HepG2 (cell line): ENCODE data around the gene KITLG. TPM values are rescaled to one million over a fixed set of nuclear protein-coding genes. Genes with fewer than 3 reads are reported as not detected.

Experiments
- ATAC-seq: fragments of 200-7000 bp; cut with Tn5 transposase; 3 replicates; pipeline ENCODE4 v1.9.1; 2020; ENCODE audit warnings: mild to moderate bottlenecking, moderate library complexity
- BruUV-seq: library from RNA; stranded (reverse); fragments of 400-500 nt; replicated peaks from 2 replicates; lab custom pipeline; 2021; lab: Mats Ljungman, UMichigan
- CTCF ChIA-PET: fragments of 300-600 bp; formaldehyde crosslinking; extraction: SDS; loops from one replicate; lab custom pipeline; 2021; ENCODE audit warnings: low total read pairs, inconsistent platforms, low intra/inter-chr PET ratio; lab: Yijun Ruan, JAX
- POLR2A ChIA-PET: fragments of 350-600 bp; sonication (Branson Sonifier 250); formaldehyde crosslinking; loops from one replicate; lab custom pipeline; 2020; ENCODE audit warnings: antibody characterized with exemption, inconsistent platforms; lab: Yijun Ruan, JAX
- DNase-seq: peaks from one replicate; pipeline ENCODE4 v3.0.0-alpha.2; 2015; ENCODE audit warnings: low spot score
- FAIRE-seq: peaks from 3 replicates; lab custom pipeline; 2011; peaks lifted over from hg19 to GRCh38; lab: Jason Lieb, UNC
- H2AFZ ChIP-seq: one replicate; pipeline ENCODE4 v1.6.1; 2011; ENCODE audit warnings: low read length, inconsistent platforms
- H3K27ac ChIP-seq: fragments of 300-600 bp; 3 replicates; pipeline ENCODE4 v1.8.0; 2011; ENCODE audit warnings: mixed run types, mild to moderate bottlenecking, mixed read lengths, low read length, inconsistent platforms; ENCODE audit not compliant: insufficient read depth; ENCODE audit errors: extremely low read length
- H3K27me3 ChIP-seq, 2 experiments: fragments of 200-600 bp in 1 of 2; 2 replicates in 1 of 2; 3 replicates in 1 of 2; pipeline versions ENCODE4 v1.6.0 to v1.8.0; 2011; ENCODE audit warnings: low read length in 2 of 2, mild to moderate bottlenecking in 2 of 2, moderate library complexity in 2 of 2, inconsistent platforms in 1 of 2; ENCODE audit not compliant: insufficient read depth in 2 of 2, control insufficient read depth in 1 of 2
- H3K36me3 ChIP-seq, 2 experiments: fragments of 200-600 bp in 1 of 2; replicated peaks in 1 of 2; 2 replicates in 1 of 2; 3 replicates in 1 of 2; pipeline versions ENCODE4 v1.5.1 to v1.8.0; 2011; ENCODE audit warnings: low read length in 2 of 2, inconsistent platforms in 1 of 2; ENCODE audit not compliant: insufficient read depth in 2 of 2, control insufficient read depth in 1 of 2
- H3K4me1 ChIP-seq: 2 replicates; pipeline ENCODE4 v1.5.1; 2012; ENCODE audit warnings: low read length, inconsistent platforms; ENCODE audit not compliant: insufficient read depth
- H3K4me2 ChIP-seq: 2 replicates; pipeline ENCODE4 v1.6.0; 2011; ENCODE audit warnings: low read depth, low read length, inconsistent platforms
- H3K4me3 ChIP-seq, 3 experiments: fragments of 200-600 bp in 1 of 3; sonication (generic), shearing (Covaris generic) in 1 of 3; replicated peaks in 1 of 3; 2 replicates each; pipeline ENCODE4 v1.5.1; 2011 to 2016; ENCODE audit warnings: low read length in 3 of 3, inconsistent platforms in 2 of 3, low read depth in 2 of 3, mild to moderate bottlenecking in 2 of 3, control low read depth in 1 of 3, mixed read lengths in 1 of 3; ENCODE audit not compliant: insufficient read depth in 1 of 3
- H3K79me2 ChIP-seq: one replicate; pipeline ENCODE4 v1.6.1; 2011; ENCODE audit warnings: low read length, inconsistent platforms; ENCODE audit not compliant: insufficient read depth
- H3K9ac ChIP-seq: 2 replicates; pipeline ENCODE4 v1.6.0; 2011; ENCODE audit warnings: mild to moderate bottlenecking, low read depth, low read length, inconsistent platforms; ENCODE audit not compliant: insufficient read depth
- H3K9me3 ChIP-seq: 2 replicates; pipeline ENCODE4 v1.5.1; 2012; ENCODE audit warnings: mild to moderate bottlenecking, low read length
- H4K20me1 ChIP-seq: 2 replicates; pipeline ENCODE4 v1.6.0; 2011; ENCODE audit warnings: inconsistent platforms, mild to moderate bottlenecking, low read length, moderate library complexity; ENCODE audit not compliant: insufficient read depth
- CEBPB ChIP-seq: IDR thresholded peaks from 2 replicates; pipeline ENCODE4 v1.6.1; 2011; ENCODE audit warnings: low read depth, low read length, improper control_type of control experiment, borderline replicate concordance
- CHCHD3 ChIP-seq: sonication (generic); formaldehyde crosslinking; IDR thresholded peaks from 2 replicates; pipeline ENCODE4 v1.8.0; 2022; ENCODE audit warnings: mild to moderate bottlenecking, missing genetic modification reagents, moderate library complexity
- HOXA9 ChIP-seq: sonication (generic); formaldehyde crosslinking; IDR thresholded peaks from 2 replicates; pipeline ENCODE4 v1.8.1; 2022; ENCODE audit warnings: missing genetic modification reagents, mild to moderate bottlenecking, moderate library complexity, borderline replicate concordance
- IKZF5 ChIP-seq: IDR thresholded peaks from 2 replicates; pipeline ENCODE4 v1.6.1; 2018; ENCODE audit warnings: missing genetic modification reagents, mild to moderate bottlenecking, missing compliant biosample characterization
- KLF16 ChIP-seq, 2 experiments: sonication (generic) in 1 of 2; formaldehyde crosslinking in 1 of 2; IDR thresholded peaks; 2 replicates each; pipeline versions ENCODE4 v1.6.1 to v1.8.0; 2016 to 2023; ENCODE audit warnings: missing genetic modification reagents in 2 of 2, missing compliant biosample characterization in 1 of 2
- KMT2A ChIP-seq: sonication (generic); formaldehyde crosslinking; IDR thresholded peaks from 2 replicates; pipeline ENCODE4 v1.4.0; 2020; ENCODE audit warnings: missing genetic modification reagents
- NFYC ChIP-seq: IDR thresholded peaks from 2 replicates; pipeline ENCODE4 v1.6.1; 2016; ENCODE audit warnings: missing genetic modification reagents, missing compliant biosample characterization
- POLR2AphosphoS2 ChIP-seq: IDR thresholded peaks from 2 replicates; pipeline ENCODE4 v1.6.1; 2011; ENCODE audit warnings: low read depth, low read length, improper control_type of control experiment
- SMC3 ChIP-seq: IDR thresholded peaks from 2 replicates; pipeline ENCODE4 v1.6.1; 2011; ENCODE audit warnings: low read length, improper control_type of control experiment
- SUZ12 ChIP-seq: fragments of 150-350 bp; IDR thresholded peaks from 2 replicates; pipeline ENCODE4 v1.6.1; 2014; ENCODE audit warnings: low read depth, low read length
- TBL1XR1 ChIP-seq: fragments of 150-350 bp; IDR thresholded peaks from 2 replicates; pipeline ENCODE4 v1.6.1; 2014; ENCODE audit warnings: borderline replicate concordance, low read length; ENCODE audit not compliant: partially characterized antibody
- ZNF333 ChIP-seq: sonication (generic); formaldehyde crosslinking; IDR thresholded peaks from 2 replicates; pipeline ENCODE4 v1.4.0; 2020; ENCODE audit warnings: mild to moderate bottlenecking, missing genetic modification reagents, borderline replicate concordance
- ZNF670 ChIP-seq: sonication (generic); formaldehyde crosslinking; IDR thresholded peaks from 2 replicates; pipeline ENCODE4 v1.8.0; 2022; ENCODE audit warnings: mild to moderate bottlenecking, missing genetic modification reagents, borderline replicate concordance
- WGBS: methylation state at CpG from one replicate; pipeline ENCODE4 v1.1.6; 2017; ENCODE audit warnings: low lambda C conversion rate; 5-methylcytosine and 5-hydroxymethylcytosine counted together
- in situ Hi-C: cut with HindIII; loops from 2 replicates; pipeline ENCODE4 v1.10.0; 2017; ENCODE audit warnings: low pct_unique_long_range_greater_than_20kb; ENCODE audit not compliant: extremely low pct_ligation_motif_present
- intact Hi-C: fragments of 100-400 bp; cut with micrococcal nuclease; formaldehyde crosslinking; loops from one replicate; pipeline ENCODE4 v1.10.0; 2022; ENCODE audit not compliant: unreplicated experiment
- polyA plus RNA-seq, 8 experiments: library from polyadenylated mRNA; depleted of rRNA in 3 of 8; stranded (reverse) in 7 of 8; unstranded in 1 of 8; fragments of >200 nt; fragmentation: Illumina TruSeq in 4 of 8; extraction: Trizol in 4 of 8; gene quantifications; 2 replicates each; pipeline versions ENCODE4 v1.2.1 to v1.2.3, GENCODE V29; 2011 to 2016; ENCODE audit warnings: low read depth in 4 of 8, missing spikeins in 1 of 8, mixed read lengths in 1 of 8; ENCODE audit not compliant: insufficient read depth in 1 of 8
- total RNA-seq, 5 experiments: library from RNA; depleted of rRNA; stranded (reverse); fragments of >200 nt; fragmentation: Illumina TruSeq; extraction: Trizol; gene quantifications; 2 replicates each; pipeline ENCODE4 v1.2.3, GENCODE V29; 2016; ENCODE audit warnings: low read depth in 1 of 5
- TF ChIP-seq, protein P1 (sequence below): sonication (generic); formaldehyde crosslinking; IDR thresholded peaks from 2 replicates; pipeline ENCODE4 v1.8.0; 2023; ENCODE audit warnings: mild to moderate bottlenecking, missing genetic modification reagents

Gene KITLG
- total and polyA plus RNA-seq, 2 of the 13 experiments (the other 11 are each of a cell fraction or from before 2014, with no cell fraction given) = 0.66 to 4.3 TPM

DNA sequence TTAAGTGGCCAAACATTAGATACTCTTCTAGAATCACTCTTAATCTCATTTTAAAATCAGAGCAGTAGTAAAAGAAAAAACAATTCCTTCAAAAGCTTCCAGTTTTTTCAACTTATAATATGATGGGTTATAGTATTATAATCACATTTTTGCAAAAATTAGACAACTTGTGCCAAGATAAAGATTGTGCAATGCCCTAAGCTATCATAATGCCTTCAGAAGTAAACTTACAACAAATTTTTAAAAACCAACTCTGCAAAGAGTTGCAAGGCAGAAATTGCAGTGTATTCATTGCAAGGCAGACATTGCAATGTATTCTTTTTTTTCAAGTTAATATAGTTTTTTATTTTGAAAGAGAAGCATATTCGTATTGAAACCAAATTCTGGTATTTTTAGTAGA, 47.2 kb upstream of the KITLG start:
- intact Hi-C loops = no loop called here
- TF ChIP-seq TBL1XR1 = no peak
- peak; percentile 33; the same call in 1 of the 2 replicates for TF ChIP-seq CEBPB
- ChIA-PET POLR2A (no interaction called here), CTCF (no interaction called here)
- no peaks in the 10 kb centered on the region for H3K36me3 ChIP-seq
- no peak overlapping the region for H3K4me3 ChIP-seq
- no peak overlapping the region for H3K9ac ChIP-seq
- 0% methylated on average over 1 of the region's 1 CpG for WGBS
- no peak overlapping the region for H2AFZ ChIP-seq
- H3K27ac ChIP-seq = no peak overlapping the region
- in situ Hi-C loops = no loop called here
- H3K4me1 ChIP-seq = no peaks in the 10 kb centered on the region
- BruUV-seq = no TSS peak
- no peaks in the 10 kb centered on the region for H3K9me3 ChIP-seq
- no peak for ATAC-seq
- no peak for DNase-seq
- H3K4me2 ChIP-seq = no peak overlapping the region
- H3K27me3 ChIP-seq = no peaks in the 10 kb centered on the region
- FAIRE-seq = no peak
- H3K79me2 ChIP-seq = no peaks in the 10 kb centered on the region
- no peaks in the 10 kb centered on the region for H4K20me1 ChIP-seq

DNA sequence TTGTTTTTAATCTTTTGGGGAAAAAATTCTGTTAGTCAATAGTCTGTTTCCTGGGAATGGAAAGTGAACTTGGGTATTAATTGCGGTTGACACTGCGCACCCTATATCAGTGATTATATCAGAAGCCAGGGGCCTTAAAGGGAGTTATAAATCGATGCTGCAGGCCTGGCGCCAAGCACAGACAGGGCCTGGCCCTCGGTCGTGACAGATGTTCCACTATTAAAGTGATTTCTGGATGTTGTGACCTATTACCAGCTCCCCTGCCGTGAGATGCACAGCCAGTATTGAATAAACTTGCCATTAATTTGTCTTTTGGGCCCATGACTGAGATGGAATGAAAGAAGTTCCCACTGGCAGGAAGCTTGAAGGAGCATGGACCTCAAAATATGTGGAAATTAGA, 45.1 kb upstream of the KITLG start:
- H3K9ac ChIP-seq = no peak overlapping the region
- WGBS = 39% methylated on average over 7 of the region's 7 CpGs
- no peaks in the 10 kb centered on the region for H3K36me3 ChIP-seq
- H3K4me2 ChIP-seq = no peak overlapping the region
- FAIRE-seq (no peak), DNase-seq (no peak), ATAC-seq (no peak)
- ChIA-PET CTCF (no interaction called here), POLR2A (no interaction called here)
- no peak overlapping the region for H2AFZ ChIP-seq
- no peak overlapping the region for H3K27ac ChIP-seq
- intact Hi-C loops = no loop called here
- no peaks in the 10 kb centered on the region for H3K27me3 ChIP-seq
- in situ Hi-C loops = no loop called here
- no peaks in the 10 kb centered on the region for H3K9me3 ChIP-seq
- TF ChIP-seq, protein P1, sequence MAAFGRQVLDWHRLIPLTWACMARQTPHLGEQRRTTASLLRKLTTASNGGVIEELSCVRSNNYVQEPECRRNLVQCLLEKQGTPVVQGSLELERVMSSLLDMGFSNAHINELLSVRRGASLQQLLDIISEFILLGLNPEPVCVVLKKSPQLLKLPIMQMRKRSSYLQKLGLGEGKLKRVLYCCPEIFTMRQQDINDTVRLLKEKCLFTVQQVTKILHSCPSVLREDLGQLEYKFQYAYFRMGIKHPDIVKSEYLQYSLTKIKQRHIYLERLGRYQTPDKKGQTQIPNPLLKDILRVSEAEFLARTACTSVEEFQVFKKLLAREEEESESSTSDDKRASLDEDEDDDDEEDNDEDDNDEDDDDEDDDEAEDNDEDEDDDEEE (CRISPR knock-in tag) = no peak
- TF ChIP-seq NFYC (CRISPR knock-in tag) (no peak), ZNF670 (CRISPR knock-in tag) (no peak), KMT2A (CRISPR knock-in tag) (no peak), SUZ12 (no peak), CHCHD3 (no peak), IKZF5 (CRISPR knock-in tag) (no peak), KLF16 (CRISPR knock-in tag; IDR thresholded peaks at IDR 0.05) (no peak), POLR2AphosphoS2 (no peak), SMC3 (no peak), ZNF333 (no peak), HOXA9 (CRISPR knock-in tag) (no peak)
- no peaks in the 10 kb centered on the region for H3K4me1 ChIP-seq
- no TSS peak for BruUV-seq
- no peak overlapping the region for H3K4me3 ChIP-seq
- H3K79me2 ChIP-seq = no peaks in the 10 kb centered on the region
- H4K20me1 ChIP-seq = no peaks in the 10 kb centered on the region
